SK-N-MC (cell line): ENCODE measurements around the gene CTSE.

Experiments used
- DNase-seq: peaks from one replicate; pipeline ENCODE4 v3.0.0-alpha.2; 2011; ENCODE audit warnings: low read depth, low spot score
- H3K27ac ChIP-seq: fragments of 200-600 bp; sonication (generic); 2 replicates; pipeline ENCODE4 v1.5.1; 2016; ENCODE audit warnings: mixed run types
- H3K36me3 ChIP-seq: fragments of 200-600 bp; sonication (generic); 2 replicates; pipeline ENCODE4 v1.6.1; 2017; ENCODE audit warnings: antibody characterized with exemption, low read length, mixed read lengths; ENCODE audit not compliant: insufficient read depth
- H3K4me3 ChIP-seq: fragments of 200-600 bp; sonication (generic); 2 replicates; pipeline ENCODE4 v1.5.1; 2016
- H3K9ac ChIP-seq: fragments of 200-600 bp; sonication (generic); 2 replicates; pipeline ENCODE4 v1.8.0; 2017; ENCODE audit warnings: mixed run types, mixed read lengths; ENCODE audit not compliant: insufficient read length
- H3K9me3 ChIP-seq: fragments of 200-600 bp; sonication (generic); 2 replicates; pipeline ENCODE4 v1.6.1; 2017; ENCODE audit warnings: low read depth, mild to moderate bottlenecking, antibody characterized with exemption, low read length, moderate library complexity, mixed read lengths
- EZH2 ChIP-seq: fragments of 200-600 bp; sonication (generic); IDR thresholded peaks from one replicate; pipeline ENCODE4 v1.6.1; 2017; ENCODE audit warnings: antibody characterized with exemption
- FOXP2 ChIP-seq: optimal IDR thresholded peaks from 2 replicates; pipeline ENCODE3; 2011; ENCODE audit warnings: mild to moderate bottlenecking, moderate library complexity; ENCODE audit not compliant: insufficient read depth; ENCODE audit errors: extremely low read length, control extremely low read depth
- POLR2AphosphoS5 ChIP-seq: IDR thresholded peaks from 2 replicates; pipeline ENCODE4 v1.6.1; 2012; ENCODE audit warnings: mild to moderate bottlenecking, low read depth, low read length, borderline replicate concordance

The CTSE gene

GRCh38 chr1:205972491-205973168 is 51.1 kb downstream of the CTSE start:
- no peak for DNase-seq
- TF ChIP-seq EZH2 (no peak), POLR2AphosphoS5 (no peak), FOXP2 (no peak)
- Histone ChIP-seq H3K36me3 (no peaks in the 10 kb centered on the region), H3K4me3 (no peak overlapping the region), H3K27ac (no peak overlapping the region), H3K9ac (no peak overlapping the region), H3K9me3 (no peaks in the 10 kb centered on the region)

GRCh38 chr1:205972081-205972480 is 51.6 kb downstream of the CTSE start:
- no peaks in the 10 kb centered on the region for H3K9me3 ChIP-seq
- no peak overlapping the region for H3K9ac ChIP-seq
- no peak for TF ChIP-seq FOXP2
- TF ChIP-seq POLR2AphosphoS5: no peak
- TF ChIP-seq EZH2: no peak
- no peak overlapping the region for H3K27ac ChIP-seq
- no peak overlapping the region for H3K4me3 ChIP-seq
- H3K36me3 ChIP-seq: no peaks in the 10 kb centered on the region
- no peak for DNase-seq

- no peak overlapping the region for H3K9ac ChIP-seq
- H3K9me3 ChIP-seq: no peaks in the 10 kb centered on the region
- no peak for TF ChIP-seq POLR2AphosphoS5
- no peak for TF ChIP-seq EZH2
- no peak for TF ChIP-seq FOXP2
- H3K4me3 ChIP-seq: no peak overlapping the region
- H3K36me3 ChIP-seq: no peaks in the 10 kb centered on the region
- no peak for DNase-seq
- H3K27ac ChIP-seq: no peak overlapping the region
These were observed 52.6 kb downstream of the CTSE start for GRCh38 chr1:205971082-205971481.

- no peak for DNase-seq
- Histone ChIP-seq H3K36me3 (no peaks in the 10 kb centered on the region), H3K27ac (no peak overlapping the region), H3K4me3 (no peak overlapping the region), H3K9ac (no peak overlapping the region), H3K9me3 (no peaks in the 10 kb centered on the region)
- TF ChIP-seq POLR2AphosphoS5 (no peak), EZH2 (no peak), FOXP2 (no peak)
These were observed 53.2 kb downstream of the CTSE start for GRCh38 chr1:205970486-205970885.

- Histone ChIP-seq H3K36me3 (no peaks in the 10 kb centered on the region), H3K4me3 (no peak overlapping the region), H3K9ac (no peak overlapping the region), H3K9me3 (no peaks in the 10 kb centered on the region), H3K27ac (no peak overlapping the region)
- TF ChIP-seq FOXP2 (no peak), POLR2AphosphoS5 (no peak)
- no peak for DNase-seq
These were observed 54.5 kb downstream of the CTSE start for GRCh38 chr1:205969229-205969628.

- no peak overlapping the region for H3K4me3 ChIP-seq
- no peaks in the 10 kb centered on the region for H3K36me3 ChIP-seq
- DNase-seq: no peak
- H3K27ac ChIP-seq: no peak overlapping the region
- H3K9me3 ChIP-seq: no peaks in the 10 kb centered on the region
- no peak overlapping the region for H3K9ac ChIP-seq
- TF ChIP-seq EZH2 (no peak), FOXP2 (no peak), POLR2AphosphoS5 (no peak)
These were observed 56.0 kb downstream of the CTSE start for GRCh38 chr1:205967554-205968335.

GRCh38 chr1:205965036-205965884 is 58.4 kb downstream of the CTSE start:
- Histone ChIP-seq H3K4me3 (no peak overlapping the region), H3K9ac (no peak overlapping the region), H3K36me3 (no peaks in the 10 kb centered on the region), H3K27ac (no peak overlapping the region), H3K9me3 (no peaks in the 10 kb centered on the region)
- TF ChIP-seq FOXP2: no peak
- TF ChIP-seq POLR2AphosphoS5: no peak
- no peak for TF ChIP-seq EZH2
- DNase-seq: no peak
